ENCODE results near the gene NUDT8.
"Not testable (repeated sequence)": the region's sequence is repeated elsewhere in the genome, so short reads cannot be mapped to it uniquely, and the experiment has no call there.

Gene NUDT8

DNA sequence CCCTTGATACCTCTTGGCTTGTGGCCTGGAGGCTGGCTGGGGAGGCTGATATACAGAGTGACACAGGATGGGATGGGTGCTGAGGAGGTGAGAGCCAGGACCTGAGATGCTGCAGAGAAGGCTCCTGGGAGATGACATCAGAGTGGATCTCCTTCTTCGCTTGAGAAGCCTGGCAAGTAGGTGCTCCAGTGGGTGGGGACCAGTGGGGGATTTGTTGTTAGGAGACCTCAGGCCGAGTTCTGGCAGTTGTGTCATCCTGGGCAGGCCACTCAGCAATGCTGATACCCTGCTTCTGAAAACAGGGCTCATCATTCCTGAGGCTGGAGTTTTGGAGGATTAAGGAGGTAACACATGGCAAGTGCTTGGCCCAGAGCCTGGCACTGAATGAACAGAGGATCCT is 24.9 kb downstream of the NUDT8 start:
- no peak for DNase-seq (ENCODE audit: low read depth, low spot score)
- no peak overlapping the region for H3K4me3 ChIP-seq (ENCODE audit: low read length)

- H3K4me3 ChIP-seq (ENCODE audit: low read length), result not testable (repeated sequence)
Measured at GRCh38 chr11:67604119-67604518, 25.6 kb downstream of the NUDT8 start.

DNA sequence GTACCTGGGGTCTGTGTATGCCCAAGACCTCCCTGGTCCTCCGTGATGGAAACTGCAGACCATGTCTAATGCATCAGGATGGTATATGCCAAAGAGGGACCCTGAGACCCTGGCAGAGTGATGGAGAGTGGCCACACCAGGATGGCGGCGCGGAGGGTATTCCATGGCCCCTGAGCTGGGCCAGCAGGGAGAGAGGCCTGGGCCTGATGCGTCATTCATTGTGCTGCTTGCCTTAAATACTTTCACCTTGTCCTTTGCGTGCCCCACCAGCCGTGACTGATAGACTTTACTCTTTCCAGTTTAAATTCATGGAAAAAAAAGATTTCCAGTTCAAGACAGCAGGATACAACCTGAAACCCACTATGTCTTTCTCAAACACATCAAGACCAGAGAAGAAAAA is 28.6 kb downstream of the NUDT8 start:
- no peak for DNase-seq (ENCODE audit: low read depth, low spot score)
- H3K4me3 ChIP-seq (ENCODE audit: low read length), result no peak overlapping the region

More at GRCh38 chr11:67604119-67604518, 25.6 kb downstream of the NUDT8 start:
- not testable (repeated sequence) for DNase-seq (ENCODE audit: low read depth, low spot score)

DNA sequence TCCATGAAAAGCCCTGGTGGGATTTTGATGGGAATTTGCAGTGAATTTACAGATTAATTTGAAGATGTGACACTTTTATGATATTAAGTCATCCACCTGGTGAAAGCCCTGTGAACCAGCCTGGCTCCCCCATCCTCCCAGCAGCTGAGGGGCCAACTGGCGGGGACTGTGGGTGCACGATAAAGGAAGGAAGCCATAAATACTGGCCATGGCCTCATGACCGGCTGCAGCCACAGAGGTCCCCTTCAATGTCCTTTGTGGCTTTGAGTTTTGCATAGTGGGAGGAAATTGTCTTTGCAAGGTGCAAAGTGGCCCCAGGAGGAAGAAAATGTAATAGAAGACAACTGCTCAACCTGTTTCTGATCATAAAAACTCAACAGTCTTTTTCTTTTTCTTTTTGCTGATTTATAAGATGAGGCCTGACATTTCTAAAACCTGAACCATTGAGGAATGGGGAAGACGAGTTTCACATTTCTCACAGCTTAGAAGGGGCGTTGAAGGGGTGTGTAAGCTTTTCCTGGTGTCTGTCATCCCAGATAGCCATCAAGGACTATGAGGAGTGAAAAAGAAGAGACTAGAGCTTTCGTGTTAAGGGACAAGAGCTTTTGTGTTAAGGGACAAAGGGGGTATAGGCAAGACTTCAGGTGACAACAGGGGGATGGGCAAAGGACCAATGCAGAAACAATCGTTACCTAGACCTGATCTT is 29.3 kb downstream of the NUDT8 start:
- H3K4me3 ChIP-seq (ENCODE audit: low read length), result no peak overlapping the region
- no peak for DNase-seq (ENCODE audit: low read depth, low spot score)

GRCh38 chr11:67599149-67599548 is 30.6 kb downstream of the NUDT8 start:
- no peak overlapping the region for H3K4me3 ChIP-seq (ENCODE audit: low read length)
- DNase-seq (ENCODE audit: low read depth, low spot score), result no peak

GRCh38 chr11:67597963-67598362 is 31.8 kb downstream of the NUDT8 start:
- H3K4me3 ChIP-seq (ENCODE audit: low read length); DNase-seq (ENCODE audit: low read depth, low spot score): not testable (repeated sequence)

DNA sequence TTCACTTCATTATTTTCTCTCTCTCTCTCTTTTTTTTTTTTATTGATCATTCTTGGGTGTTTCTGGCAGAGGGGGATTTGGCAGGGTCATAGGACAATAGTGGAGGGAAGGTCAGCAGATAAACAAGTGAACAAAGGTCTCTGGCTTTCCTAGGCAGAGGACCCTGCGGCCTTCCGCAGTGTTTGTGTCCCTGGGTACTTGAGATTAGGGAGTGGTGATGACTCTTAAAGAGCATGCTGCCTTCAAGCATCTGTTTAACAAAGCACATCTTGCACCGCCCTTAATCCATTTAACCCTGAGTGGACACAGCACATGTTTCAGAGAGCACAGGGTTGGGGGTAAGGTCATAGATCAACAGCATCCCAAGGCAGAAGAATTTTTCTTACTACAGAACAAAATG is 32.3 kb downstream of the NUDT8 start:
- not testable (repeated sequence) for DNase-seq (ENCODE audit: low read depth, low spot score); H3K4me3 ChIP-seq (ENCODE audit: low read length)

- no peak overlapping the region for H3K4me3 ChIP-seq (ENCODE audit: low read length)
- DNase-seq (ENCODE audit: low read depth, low spot score), result no peak
Measured at GRCh38 chr11:67596753-67597300, 32.9 kb downstream of the NUDT8 start.

DNA sequence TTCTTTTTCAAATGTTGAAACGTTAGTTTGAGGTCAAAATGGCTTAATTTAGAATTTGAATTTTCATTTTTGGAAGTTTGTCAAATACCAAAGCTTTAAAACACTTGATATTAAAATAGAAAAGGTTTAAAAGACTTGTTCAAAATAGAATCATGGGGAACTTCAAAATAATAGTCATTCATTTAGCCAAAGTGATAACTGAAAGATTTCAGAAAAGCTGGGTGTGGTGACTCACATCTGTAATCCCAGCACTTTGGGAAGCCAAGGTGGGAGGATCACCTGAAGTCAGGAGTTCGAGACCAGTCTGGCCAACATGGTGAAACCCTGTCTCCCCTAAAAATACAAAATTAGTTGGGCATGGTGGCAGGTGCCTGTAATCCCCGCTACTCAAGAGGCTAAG is 35.3 kb downstream of the NUDT8 start:
- no peak overlapping the region for H3K4me3 ChIP-seq (ENCODE audit: low read length)
- DNase-seq (ENCODE audit: low read depth, low spot score), result no peak

DNA sequence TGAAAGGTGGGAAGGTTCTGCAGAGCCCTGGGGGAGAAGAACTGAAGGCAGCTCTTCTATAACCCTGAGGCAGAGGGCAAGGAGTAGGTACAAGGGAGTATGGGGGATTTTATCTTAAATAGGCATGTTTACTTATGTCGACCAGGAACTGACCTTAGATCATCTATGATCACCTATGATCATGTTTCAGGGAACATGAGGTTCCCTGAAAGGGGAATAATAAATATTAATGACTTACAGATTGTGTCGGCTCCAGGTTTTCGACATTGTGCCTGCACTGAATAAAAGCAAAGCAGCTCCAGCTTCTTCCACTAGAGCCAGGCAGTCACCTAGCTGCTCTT is 36.2 kb downstream of the NUDT8 start:
- no peak for DNase-seq (ENCODE audit: low read depth, low spot score)
- H3K4me3 ChIP-seq (ENCODE audit: low read length), result no peak overlapping the region

DNA sequence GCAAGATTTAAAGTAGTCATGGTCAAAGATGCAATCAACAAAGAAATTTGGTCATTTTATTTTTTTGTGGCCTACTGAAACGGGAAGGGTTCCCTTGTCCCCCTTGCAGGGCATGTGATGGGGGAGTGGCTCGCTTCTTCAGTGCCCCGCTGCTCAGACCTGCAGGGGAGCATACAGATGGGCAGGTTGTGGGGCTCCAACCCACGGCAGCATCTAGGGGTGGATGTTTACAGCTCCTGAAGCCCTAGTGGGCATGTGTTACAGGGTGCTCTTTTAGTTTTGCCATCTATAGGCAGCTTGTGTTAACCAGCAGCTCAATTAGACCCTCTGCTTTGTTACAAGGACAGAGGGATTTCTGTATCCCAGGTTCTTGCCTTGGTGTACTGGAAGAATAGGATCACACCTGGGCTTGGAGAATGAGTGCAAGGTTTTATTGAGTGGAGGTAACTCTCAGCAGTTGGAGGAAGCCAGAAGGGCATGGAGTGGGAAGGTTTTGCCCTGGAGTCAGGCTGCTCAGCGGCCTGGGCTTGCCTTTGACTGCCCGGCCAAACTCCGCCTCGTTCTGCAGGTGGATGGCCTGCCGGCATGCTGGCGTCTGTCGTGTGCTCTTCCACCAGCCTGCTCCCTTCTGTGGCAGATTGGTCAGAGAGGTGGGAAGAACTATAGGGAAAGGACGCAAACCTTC is 36.7 kb downstream of the NUDT8 start:
- DNase-seq (ENCODE audit: low read depth, low spot score), result no peak
- H3K4me3 ChIP-seq (ENCODE audit: low read length), result no peak overlapping the region

DNA sequence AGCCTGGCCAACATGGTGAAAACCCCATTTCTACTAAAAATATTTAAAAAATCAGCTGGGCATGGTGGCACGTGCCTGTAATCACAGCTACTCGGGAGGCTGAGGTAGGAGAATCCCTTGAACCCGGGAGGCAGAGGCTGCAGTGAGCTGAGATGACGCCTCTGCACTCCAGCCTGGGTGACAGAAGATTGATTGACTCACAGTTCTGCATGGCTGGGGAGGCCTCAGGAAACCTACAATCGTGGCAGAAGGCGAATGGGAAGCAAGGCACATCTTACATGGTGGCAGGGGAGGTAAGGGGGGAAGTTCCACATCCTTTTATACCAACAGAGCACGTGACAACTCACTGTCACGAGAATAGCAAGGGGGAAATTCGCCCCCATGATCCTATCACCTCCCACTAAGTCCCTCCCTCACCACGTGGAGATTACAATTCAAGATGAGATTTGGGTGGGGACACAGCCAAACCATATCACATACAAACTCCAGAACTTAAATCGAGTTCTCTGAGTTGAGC is 40.8 kb downstream of the NUDT8 start:
- H3K4me3 ChIP-seq (ENCODE audit: low read length); DNase-seq (ENCODE audit: low read depth, low spot score): not testable (repeated sequence)

DNA sequence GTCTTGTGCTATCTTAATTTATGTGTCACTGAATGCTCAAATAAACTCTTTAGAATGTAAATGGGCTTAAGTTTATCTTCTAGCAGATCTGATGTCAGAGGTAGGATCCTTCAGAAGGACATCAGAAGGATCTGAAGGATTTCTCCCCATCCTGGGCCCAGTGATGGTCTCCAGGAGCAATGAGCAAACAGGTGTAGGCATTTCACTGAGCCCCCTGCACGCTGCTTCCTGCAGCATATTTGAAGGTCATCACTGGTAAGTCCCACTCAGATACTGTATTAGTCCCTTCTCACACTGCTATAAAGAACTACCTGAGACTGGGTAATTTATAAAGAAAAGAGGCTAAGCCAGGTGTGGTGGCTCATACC is 41.6 kb downstream of the NUDT8 start:
- H3K4me3 ChIP-seq (ENCODE audit: low read length), result no peak overlapping the region

DNA sequence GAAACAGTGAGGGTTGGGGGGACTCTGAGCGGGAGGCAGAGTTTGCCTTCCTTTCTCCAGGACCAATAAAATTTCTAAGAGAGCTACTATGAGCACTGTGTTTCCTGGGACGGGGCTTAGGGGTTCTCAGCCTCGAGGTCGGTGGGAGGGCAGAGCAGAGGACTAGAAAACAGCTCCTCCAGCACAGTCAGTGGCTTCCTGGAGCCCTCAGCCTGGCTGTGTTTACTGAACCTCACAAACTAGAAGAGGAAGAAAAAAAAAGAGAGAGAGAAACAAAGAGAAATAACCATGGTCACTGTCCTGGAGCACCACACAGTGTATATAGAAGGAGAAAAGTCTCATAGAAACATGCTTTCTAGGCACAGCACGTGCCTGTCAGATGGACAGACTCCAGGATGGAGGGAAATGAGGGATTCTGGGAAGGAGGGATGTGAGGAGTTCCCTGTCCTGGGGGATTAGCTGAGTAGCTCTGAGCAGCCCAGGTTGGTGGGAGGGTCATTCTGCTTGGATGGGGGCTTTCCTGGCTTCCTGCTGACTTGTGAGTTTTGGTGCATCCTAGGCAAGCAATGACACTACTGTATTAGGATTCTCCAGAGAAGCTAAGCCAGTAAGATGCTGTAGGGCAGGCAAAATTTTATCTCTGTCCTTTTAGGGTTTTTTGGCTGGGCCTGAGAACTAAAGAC is 43.0 kb downstream of the NUDT8 start:
- DNase-seq (ENCODE audit: low read depth, low spot score), result no peak
- no peak overlapping the region for H3K4me3 ChIP-seq (ENCODE audit: low read length)

More for the DNA sequence above, 41.6 kb downstream of the NUDT8 start:
- no peak for DNase-seq (ENCODE audit: low read depth, low spot score)

DNA sequence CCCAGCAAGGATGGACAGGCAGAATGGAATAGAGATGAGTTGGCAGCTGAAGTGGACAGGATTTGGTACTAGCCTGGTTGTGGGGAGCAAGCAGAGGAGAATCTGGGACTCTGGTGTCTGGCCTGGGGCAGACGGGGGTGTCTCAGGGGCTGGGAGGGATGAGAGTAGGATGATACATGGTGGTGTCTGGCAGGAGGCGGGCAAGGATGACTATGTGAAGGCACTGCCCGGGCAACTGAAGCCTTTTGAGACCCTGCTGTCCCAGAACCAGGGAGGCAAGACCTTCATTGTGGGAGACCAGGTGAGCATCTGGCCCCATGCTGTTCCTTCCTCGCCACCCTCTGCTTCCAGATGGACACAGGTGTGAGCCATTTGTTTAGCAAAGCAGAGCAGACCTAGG is 43.8 kb downstream of the NUDT8 start:
- no peak overlapping the region for H3K4me3 ChIP-seq (ENCODE audit: low read length)
- DNase-seq (ENCODE audit: low read depth, low spot score), result no peak

DNA sequence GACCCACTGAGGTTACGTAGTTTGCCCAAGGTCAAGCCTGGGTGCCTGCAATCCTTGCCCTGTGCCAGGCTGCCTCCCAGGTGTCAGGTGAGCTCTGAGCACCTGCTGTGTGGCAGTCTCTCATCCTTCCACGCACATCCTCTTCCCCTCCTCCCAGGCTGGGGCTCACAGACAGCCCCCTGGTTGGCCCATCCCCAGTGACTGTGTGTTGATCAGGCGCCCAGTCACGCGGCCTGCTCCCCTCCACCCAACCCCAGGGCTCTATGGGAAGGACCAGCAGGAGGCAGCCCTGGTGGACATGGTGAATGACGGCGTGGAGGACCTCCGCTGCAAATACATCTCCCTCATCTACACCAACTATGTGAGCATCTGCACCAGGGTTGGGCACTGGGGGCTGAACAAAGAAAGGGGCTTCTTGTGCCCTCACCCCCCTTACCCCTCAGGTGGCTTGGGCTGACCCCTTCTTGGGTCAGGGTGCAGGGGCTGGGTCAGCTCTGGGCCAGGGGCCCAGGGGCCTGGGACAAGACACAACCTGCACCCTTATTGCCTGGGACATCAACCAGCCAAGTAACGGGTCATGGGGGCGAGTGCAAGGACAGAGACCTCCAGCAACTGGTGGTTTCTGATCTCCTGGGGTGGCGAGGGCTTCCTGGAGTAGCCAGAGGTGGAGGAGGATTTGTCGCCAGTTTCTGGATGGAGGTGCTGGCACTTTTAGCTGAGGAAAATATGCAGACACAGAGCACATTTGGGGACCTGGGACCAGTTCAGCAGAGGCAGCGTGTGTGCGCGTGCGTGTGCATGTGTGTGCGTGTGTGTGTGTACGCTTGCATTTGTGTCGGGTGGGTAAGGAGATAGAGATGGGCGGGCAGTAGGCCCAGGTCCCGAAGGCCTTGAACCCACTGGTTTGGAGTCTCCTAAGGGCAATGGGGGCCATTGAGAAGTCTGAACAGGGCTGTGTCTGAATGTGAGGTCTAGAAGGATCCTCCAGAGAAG is 44.6 kb downstream of the NUDT8 start:
- H3K4me3 ChIP-seq (ENCODE audit: low read length), result peak overlapping the region; percentile 74
- DNase-seq (ENCODE audit: low read depth, low spot score), result no peak

DNA sequence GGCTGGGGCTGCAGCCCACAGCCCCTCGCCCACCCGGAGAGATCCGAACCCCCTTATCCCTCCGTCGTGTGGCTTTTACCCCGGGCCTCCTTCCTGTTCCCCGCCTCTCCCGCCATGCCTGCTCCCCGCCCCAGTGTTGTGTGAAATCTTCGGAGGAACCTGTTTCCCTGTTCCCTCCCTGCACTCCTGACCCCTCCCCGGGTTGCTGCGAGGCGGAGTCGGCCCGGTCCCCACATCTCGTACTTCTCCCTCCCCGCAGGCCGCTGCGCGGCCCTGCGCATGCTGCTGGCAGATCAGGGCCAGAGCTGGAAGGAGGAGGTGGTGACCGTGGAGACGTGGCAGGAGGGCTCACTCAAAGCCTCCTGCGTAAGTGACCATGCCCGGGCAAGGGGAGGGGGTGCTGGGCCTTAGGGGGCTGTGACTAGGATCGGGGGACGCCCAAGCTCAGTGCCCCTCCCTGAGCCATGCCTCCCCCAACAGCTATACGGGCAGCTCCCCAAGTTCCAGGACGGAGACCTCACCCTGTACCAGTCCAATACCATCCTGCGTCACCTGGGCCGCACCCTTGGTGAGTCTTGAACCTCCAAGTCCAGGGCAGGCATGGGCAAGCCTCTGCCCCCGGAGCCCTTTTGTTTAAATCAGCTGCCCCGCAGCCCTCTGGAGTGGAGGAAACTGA is 45.4 kb downstream of the NUDT8 start:
- DNase-seq (ENCODE audit: low read depth, low spot score), result no peak
- peak overlapping the region; percentile 74 for H3K4me3 ChIP-seq (ENCODE audit: low read length)

Measured in Jurkat, Clone E6-1 (cell line).